CD4-positive, alpha-beta T cell (primary cell): ENCODE measurements around the gene RFPL2. TPM values are rescaled to one million over a fixed set of nuclear protein-coding genes. Genes with fewer than 3 reads are reported as not detected.

ENCODE experiments used
- ATAC-seq: fragments of 200-7000 bp; cut with Tn5 transposase; one replicate; pipeline ENCODE4 v1.10.0; 2022; ENCODE audit warnings: mild to moderate bottlenecking; ENCODE audit not compliant: poor library complexity
- CTCF ChIA-PET: fragments of 350-600 bp; sonication (Branson Sonifier 250); formaldehyde crosslinking; loops from one replicate; lab custom pipeline; 2021; ENCODE audit warnings: antibody characterized with exemption, inconsistent platforms; lab: Charles Lee
- POLR2A ChIA-PET: fragments of 350-600 bp; sonication (Branson Sonifier 250); formaldehyde crosslinking; loops from one replicate; lab custom pipeline; 2021; ENCODE audit warnings: antibody characterized with exemption, inconsistent platforms; lab: Charles Lee
- DNase-seq, 14 experiments: peaks; one replicate each; pipeline ENCODE4 v3.0.0-alpha.2; 2013 to 2020; ENCODE audit warnings: mixed read lengths in 2 of 14
- H3K27ac ChIP-seq, 2 donors: one replicate each; pipeline versions ENCODE4 v1.5.1 to v1.7.0; 2013; ENCODE audit warnings: low read length in 2 of 2, low read depth in 1 of 2, mild to moderate bottlenecking in 1 of 2
- H3K27me3 ChIP-seq, 2 experiments: 1 replicate in 1 of 2; 2 replicates in 1 of 2; pipeline versions ENCODE4 v1.6.1 to v1.7.0; 2013; ENCODE audit warnings: low read length in 2 of 2, control low read depth in 1 of 2, mild to moderate bottlenecking in 1 of 2, moderate library complexity in 1 of 2; ENCODE audit not compliant: insufficient read depth in 2 of 2, control insufficient read depth in 1 of 2
- H3K36me3 ChIP-seq: one replicate; pipeline ENCODE4 v1.6.1; 2013; ENCODE audit warnings: low read length, control low read depth; ENCODE audit not compliant: insufficient read depth
- H3K4me1 ChIP-seq: one replicate; pipeline ENCODE4 v1.6.1; 2013; ENCODE audit warnings: low read length, control low read depth; ENCODE audit not compliant: insufficient read depth
- H3K4me3 ChIP-seq: one replicate; pipeline ENCODE4 v1.5.1; 2013; ENCODE audit warnings: mild to moderate bottlenecking, low read length, moderate library complexity
- H3K9me3 ChIP-seq, 2 experiments: 1 replicate in 1 of 2; 2 replicates in 1 of 2; pipeline versions ENCODE4 v1.6.1 to v1.7.0; 2013; ENCODE audit warnings: low read length in 2 of 2, mild to moderate bottlenecking in 2 of 2, control low read depth in 1 of 2, moderate library complexity in 1 of 2; ENCODE audit not compliant: control insufficient read depth in 1 of 2, insufficient read depth in 1 of 2
- H3K27ac Mint-ChIP-seq: one replicate; pipeline ENCODE4 v1.8.0; 2020; ENCODE audit warnings: mixed read lengths
- H3K27me3 Mint-ChIP-seq: one replicate; pipeline ENCODE4 v1.8.0; 2021; ENCODE audit warnings: mixed read lengths
- H3K36me3 Mint-ChIP-seq: one replicate; pipeline ENCODE4 v1.8.0; 2021; ENCODE audit warnings: low read depth, mixed read lengths
- H3K4me1 Mint-ChIP-seq: one replicate; pipeline ENCODE4 v1.8.0; 2021; ENCODE audit warnings: low read depth, mixed read lengths
- H3K4me3 Mint-ChIP-seq: one replicate; pipeline ENCODE4 v1.8.0; 2020; ENCODE audit warnings: mild to moderate bottlenecking, mixed read lengths
- H3K9me3 Mint-ChIP-seq: one replicate; pipeline ENCODE4 v1.8.0; 2020; ENCODE audit warnings: mixed read lengths
- CTCF ChIP-seq: fragments of 200-600 bp; IDR thresholded peaks from one replicate; pipeline ENCODE4 v1.8.0; 2022; ENCODE audit warnings: antibody characterized with exemption, mild to moderate bottlenecking
- intact Hi-C, 2 experiments: fragments of 100-400 bp; cut with DNase I in 1 of 2; cut with micrococcal nuclease in 1 of 2; formaldehyde crosslinking; loops; one replicate each; pipeline versions ENCODE4 v1.15.1 to v1.9.0; 2023 to 2025; cut with DNase I, micrococcal nuclease
- total RNA-seq, 174 experiments: library from RNA in 2 of 174; stranded (reverse) in 2 of 174; gene quantifications; one replicate each; pipeline ENCODE4 v1.2.3 and lab custom pipeline; 2021 to 2026

RFPL2 gene
- total RNA-seq, 2 experiments from 2014 or later: 0.30 to 0.47 TPM

GRCh38 chr22:32246166-32246565, 41.3 kb upstream of the RFPL2 start:
- H3K9me3 ChIP-seq: no peaks in the 10 kb centered on the region
- Mint-ChIP-seq H3K27ac (no peak overlapping the region), H3K9me3 (peaks cover 3% of the 10 kb centered on the region), H3K4me3 (no peak overlapping the region), H3K4me1 (no peaks in the 10 kb centered on the region), H3K27me3 (peaks cover 30% of the 10 kb centered on the region), H3K36me3 (no peaks in the 10 kb centered on the region)
- ChIA-PET POLR2A (no interaction called here), CTCF (no interaction called here)
- intact Hi-C loops: no loop called here
- no peaks in the 10 kb centered on the region for H3K4me1 ChIP-seq
- H3K27ac ChIP-seq: no peak overlapping the region
- no peak overlapping the region for H3K4me3 ChIP-seq
- no peak for TF ChIP-seq CTCF
- DNase-seq (no peak), ATAC-seq (no peak)
- peaks cover 0 to 6% of the 10 kb centered on the region in 2 experiments for H3K27me3 ChIP-seq
- no peaks in the 10 kb centered on the region for H3K36me3 ChIP-seq

- ChIA-PET CTCF (no interaction called here), POLR2A (no interaction called here)
- no peak overlapping the region for H3K4me3 Mint-ChIP-seq
- no peak overlapping the region for H3K27ac Mint-ChIP-seq
- H3K27me3 ChIP-seq: peaks cover 0 to 6% of the 10 kb centered on the region in 2 experiments
- H3K9me3 Mint-ChIP-seq: peaks cover 3% of the 10 kb centered on the region
- H3K36me3 ChIP-seq: no peaks in the 10 kb centered on the region
- intact Hi-C loops: no loop called here
- no peaks in the 10 kb centered on the region for H3K36me3 Mint-ChIP-seq
- H3K4me3 ChIP-seq: no peak overlapping the region
- no peak overlapping the region for H3K27ac ChIP-seq
- peaks cover 21% of the 10 kb centered on the region for H3K27me3 Mint-ChIP-seq
- no peaks in the 10 kb centered on the region for H3K9me3 ChIP-seq
- TF ChIP-seq CTCF: no peak
- DNase-seq (no peak), ATAC-seq (no peak)
- H3K4me1 Mint-ChIP-seq: no peaks in the 10 kb centered on the region
- H3K4me1 ChIP-seq: no peaks in the 10 kb centered on the region
Measured at GRCh38 chr22:32245042-32245441, 40.2 kb upstream of the RFPL2 start.

GRCh38 chr22:32244547-32244946, 39.7 kb upstream of the RFPL2 start:
- DNase-seq: no peak
- no peak overlapping the region for H3K4me3 ChIP-seq
- ATAC-seq: no peak
- peaks cover 0 to 6% of the 10 kb centered on the region in 2 experiments for H3K27me3 ChIP-seq
- H3K36me3 Mint-ChIP-seq: no peaks in the 10 kb centered on the region
- H3K36me3 ChIP-seq: no peaks in the 10 kb centered on the region
- H3K9me3 ChIP-seq: no peaks in the 10 kb centered on the region
- H3K4me1 ChIP-seq: no peaks in the 10 kb centered on the region
- intact Hi-C loops: no loop called here
- no peak for TF ChIP-seq CTCF
- no peak overlapping the region for H3K4me3 Mint-ChIP-seq
- no peaks in the 10 kb centered on the region for H3K4me1 Mint-ChIP-seq
- no peak overlapping the region for H3K27ac ChIP-seq
- H3K9me3 Mint-ChIP-seq: no peaks in the 10 kb centered on the region
- peaks cover 16% of the 10 kb centered on the region for H3K27me3 Mint-ChIP-seq
- ChIA-PET CTCF (no interaction called here), POLR2A (no interaction called here)
- H3K27ac Mint-ChIP-seq: no peak overlapping the region
